Forelimb muscle (tissue), 1 donor: ENCODE results near the gene SCLY. TPM values are rescaled to one million over a fixed set of nuclear protein-coding genes. Genes with fewer than 3 reads are reported as not detected.
"Not testable (repeated sequence)": the region's sequence is repeated elsewhere in the genome, so short reads cannot be mapped to it uniquely, and the experiment has no call there.

Experiments
- DNase-seq: peaks from one replicate; pipeline ENCODE4 v3.0.0-alpha.2; 2013; ENCODE audit warnings: low read depth
- polyA plus RNA-seq: library from polyadenylated mRNA; unstranded; fragments of 120-200 nt; gene quantifications from one replicate; pipeline ENCODE4 v1.2.1, GENCODE V29; 2013; ENCODE audit not compliant: insufficient read length

Gene SCLY
- polyA plus RNA-seq, 1 donor = 8.0 TPM

DNA sequence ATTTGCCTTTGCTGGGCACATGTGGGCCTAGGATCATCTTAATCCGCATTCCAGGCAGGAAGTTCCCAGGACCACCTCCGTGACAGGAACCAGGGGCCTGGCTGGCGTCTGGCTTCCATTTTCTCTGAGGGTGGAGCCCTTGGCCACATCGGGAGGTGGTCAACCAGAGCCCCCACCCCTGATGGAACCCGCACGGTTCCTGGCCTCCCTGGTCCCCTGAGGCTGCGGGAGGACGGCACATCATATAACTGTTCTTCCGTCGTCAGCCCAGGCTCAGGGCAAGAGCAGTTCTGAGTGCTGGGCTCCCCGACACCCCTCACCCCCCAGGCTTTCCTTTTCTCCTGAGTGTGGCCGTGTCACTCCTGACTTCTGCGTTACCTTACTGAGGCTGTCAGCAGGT, 52.8 kb downstream of the SCLY start:
- no peak for DNase-seq

GRCh38 chr2:238114331-238114841, 53.6 kb downstream of the SCLY start:
- no peak for DNase-seq

- no peak for DNase-seq
These were observed 54.3 kb downstream of the SCLY start for GRCh38 chr2:238114851-238115660.

DNA sequence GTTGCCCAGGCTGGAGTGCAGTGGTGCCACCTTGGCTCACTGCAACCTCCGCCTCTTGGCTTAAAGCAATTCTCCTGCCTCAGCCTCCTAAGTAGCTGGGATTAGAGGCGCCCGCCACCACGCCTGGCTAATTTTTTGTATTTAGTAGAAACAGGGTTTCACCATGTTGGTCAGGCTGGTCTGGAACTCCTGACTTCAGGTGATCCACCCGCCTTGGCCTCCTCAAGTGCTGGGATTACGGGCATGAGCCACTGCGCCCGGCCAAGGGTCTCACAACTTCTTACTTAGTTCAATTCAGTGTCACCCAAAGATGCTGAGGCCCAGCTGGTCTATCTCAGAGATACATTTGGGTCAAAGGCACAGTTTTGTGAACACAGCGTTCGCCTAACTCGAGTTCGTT, 54.9 kb downstream of the SCLY start:
- DNase-seq = not testable (repeated sequence)

- DNase-seq = no peak
These were observed 55.7 kb downstream of the SCLY start for GRCh38 chr2:238116298-238117198.

DNA sequence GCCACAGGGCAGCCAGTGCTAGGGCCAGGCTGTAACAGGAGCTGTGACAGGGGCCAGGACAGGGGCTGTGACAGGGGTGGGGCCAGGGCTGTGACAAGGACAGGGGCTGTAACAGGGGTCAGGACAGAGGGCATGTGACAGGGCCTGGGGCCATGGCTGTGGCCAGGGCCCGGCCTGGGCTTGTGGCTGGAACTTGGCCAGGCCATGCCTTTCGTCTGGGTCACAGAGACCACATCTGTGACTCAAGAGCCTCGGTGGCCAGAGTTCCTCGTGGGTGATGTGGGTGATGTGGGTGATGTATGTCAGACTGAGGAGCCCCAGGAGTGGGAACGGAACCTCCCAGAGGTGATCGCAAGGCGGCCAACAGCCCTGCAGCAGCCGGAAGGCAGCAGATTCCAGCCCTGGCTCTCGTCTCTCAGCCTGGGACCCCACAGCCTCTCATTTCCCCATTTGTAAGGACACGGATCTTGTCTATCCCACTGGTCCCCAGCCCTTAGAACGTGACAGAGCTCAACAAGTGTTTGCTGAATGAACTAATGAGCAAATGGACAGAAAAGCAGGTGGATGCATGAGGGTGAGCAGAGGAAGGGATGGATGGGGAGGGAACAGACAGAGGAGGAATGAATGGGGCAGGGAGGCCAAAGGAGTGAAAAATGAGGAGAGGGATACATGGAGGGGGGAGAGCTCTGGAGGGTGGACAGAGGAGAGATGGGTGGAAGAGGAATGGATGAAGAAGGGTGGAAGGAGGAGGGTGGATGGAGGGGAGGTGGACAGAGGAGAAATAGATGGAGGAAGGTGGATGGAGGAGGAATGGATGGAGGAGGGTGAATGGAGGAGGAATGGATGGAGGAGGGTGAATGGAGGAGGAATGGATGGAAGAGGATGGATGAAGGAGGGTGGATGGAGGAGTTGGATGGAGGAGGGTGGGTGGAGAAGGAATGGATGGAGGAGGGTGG, 56.7 kb downstream of the SCLY start:
- no peak for DNase-seq

DNA sequence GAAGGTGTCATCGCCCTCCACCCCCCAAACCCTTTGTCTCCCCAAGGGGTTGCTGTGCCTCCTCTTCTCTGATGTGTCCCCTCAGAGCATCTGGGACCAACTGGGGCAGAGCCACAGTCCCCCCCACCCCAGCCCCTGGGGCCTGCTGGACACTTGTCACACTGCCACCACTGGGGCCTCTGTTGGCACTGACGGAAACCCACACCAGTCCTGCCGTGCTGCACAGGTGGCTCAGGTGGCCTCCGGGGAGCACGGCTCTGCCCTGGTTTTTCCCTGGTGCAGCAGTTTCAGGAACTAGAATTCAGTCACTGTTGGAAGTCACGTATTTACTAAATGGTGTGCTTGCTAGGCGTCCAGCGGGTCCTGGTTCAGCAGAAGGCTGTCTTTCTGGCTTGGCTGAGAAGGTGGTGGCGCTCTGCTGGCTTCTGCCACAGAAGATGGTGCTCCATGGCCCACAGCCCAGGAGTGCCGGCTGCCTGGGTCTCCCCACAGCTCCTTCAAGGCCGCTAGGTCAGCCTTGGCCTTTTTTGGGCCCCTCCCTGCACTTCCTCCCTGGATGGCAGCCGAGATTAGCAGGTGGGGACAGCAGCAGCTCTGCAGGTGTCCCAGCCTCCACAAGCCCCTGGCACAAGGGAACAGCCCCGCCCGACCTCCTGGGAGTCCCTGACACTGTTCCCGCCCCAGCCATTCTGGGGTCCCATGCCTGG, 59.1 kb downstream of the SCLY start:
- no peak for DNase-seq

GRCh38 chr2:238120463-238121298, 59.9 kb downstream of the SCLY start:
- DNase-seq = no peak

GRCh38 chr2:238121511-238122286, 60.9 kb downstream of the SCLY start:
- no peak for DNase-seq

DNA sequence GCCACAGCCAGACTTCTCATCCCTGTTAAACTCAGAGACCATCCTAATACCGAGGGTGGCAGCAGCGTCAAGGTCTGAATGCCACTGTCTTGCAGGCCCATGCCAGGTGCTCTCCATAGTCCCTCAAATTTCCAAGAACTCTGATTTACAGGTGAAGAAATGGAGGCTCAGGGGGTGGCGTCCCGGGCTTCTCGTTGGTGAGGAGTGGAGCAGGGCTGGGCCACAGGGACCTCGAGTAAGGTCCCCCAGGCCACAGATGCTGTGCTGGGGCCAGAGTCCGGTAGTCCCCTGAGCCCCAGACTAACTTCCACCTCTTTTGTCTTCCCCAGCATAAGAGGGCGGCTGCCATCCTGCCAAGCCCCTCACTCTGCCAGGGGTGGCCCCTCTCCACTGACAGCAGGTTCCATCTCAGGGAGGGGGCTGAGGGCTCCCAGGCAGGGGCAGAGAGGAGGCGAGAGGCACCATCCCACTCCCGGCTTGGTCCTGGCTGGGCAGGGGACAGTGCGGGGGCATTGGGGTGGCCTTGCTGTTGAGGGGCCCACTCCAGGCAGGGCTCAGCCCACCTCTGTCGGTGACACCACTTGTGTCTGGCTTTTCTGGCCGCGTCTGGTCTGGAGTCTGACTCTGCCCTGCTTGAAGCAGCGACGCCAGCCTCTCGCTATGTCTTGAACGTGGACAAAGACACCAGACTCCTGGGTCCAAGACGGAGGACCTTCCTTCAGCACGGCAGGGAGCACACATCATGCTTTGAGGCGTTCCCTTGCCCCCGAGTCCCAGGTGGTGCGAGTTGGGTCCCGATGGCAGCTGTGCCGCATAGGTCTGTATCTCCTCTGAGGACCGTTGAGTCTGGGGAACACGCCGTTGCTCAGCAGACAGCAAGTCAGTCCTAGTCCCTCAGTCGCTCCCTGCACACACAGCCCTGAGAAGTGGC, 61.8 kb downstream of the SCLY start:
- no peak for DNase-seq

- no peak for DNase-seq
These were observed 62.6 kb downstream of the SCLY start for GRCh38 chr2:238123218-238123971.

DNA sequence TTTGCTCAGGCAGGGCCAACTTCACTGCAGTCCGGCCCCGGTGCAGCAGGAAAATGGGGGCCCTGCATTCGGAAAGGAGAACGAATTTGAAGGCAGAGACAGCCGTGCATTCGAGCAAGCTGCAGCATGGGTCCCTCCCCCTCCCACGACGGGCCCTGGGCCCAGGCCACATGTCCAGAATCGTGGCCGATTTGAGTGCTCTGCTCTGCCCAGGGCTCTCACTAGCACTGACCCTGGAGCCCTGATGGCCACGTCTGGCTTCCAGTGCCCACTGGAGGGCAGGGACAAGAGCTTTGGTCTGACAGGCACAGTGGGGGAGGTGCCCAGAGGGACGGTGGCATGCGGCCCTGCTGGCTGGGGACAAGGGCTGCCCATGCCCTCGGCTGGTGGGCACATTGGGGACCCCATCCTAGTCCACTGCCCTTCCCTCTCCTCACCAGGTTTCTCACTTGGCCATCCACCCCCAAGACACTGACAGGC, 63.2 kb downstream of the SCLY start:
- DNase-seq = no peak

DNA sequence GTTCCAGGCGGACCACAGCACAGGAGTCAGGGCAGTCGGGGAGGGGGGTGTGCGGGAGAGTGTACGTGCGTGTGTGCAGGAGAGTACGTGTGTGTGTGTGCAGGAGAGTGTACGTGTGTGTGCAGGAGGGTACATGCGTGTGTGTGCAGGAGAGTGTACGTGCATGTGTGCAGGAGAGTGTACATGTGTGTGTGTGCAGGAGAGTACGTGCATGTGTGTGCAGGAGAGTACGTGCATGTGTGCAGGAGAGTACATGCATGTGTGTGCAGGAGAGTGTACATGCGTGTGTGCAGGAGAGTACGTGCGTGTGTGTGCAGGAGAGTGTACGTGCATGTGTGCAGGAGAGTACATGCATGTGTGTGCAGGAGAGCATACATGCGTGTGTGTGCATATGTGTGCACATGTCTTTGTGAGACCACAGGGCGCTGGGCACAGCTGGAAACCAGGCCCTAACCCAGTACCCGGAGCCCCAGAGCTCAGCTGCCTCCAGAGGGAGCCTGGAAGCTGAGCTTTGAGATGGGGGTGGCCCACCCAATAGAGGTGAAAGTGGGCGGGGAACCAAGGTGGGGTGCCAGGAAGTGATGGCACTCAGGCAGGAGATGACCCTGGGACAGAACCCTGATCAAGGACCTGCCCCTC, 63.8 kb downstream of the SCLY start:
- no peak for DNase-seq

- no peak for DNase-seq
These were observed 64.5 kb downstream of the SCLY start for GRCh38 chr2:238125127-238125885.

GRCh38 chr2:238126338-238126737, 65.5 kb downstream of the SCLY start:
- DNase-seq = no peak

GRCh38 chr2:238126775-238127164, 66.0 kb downstream of the SCLY start:
- DNase-seq = no peak
